HCT116 (cell line): ENCODE measurements around the gene PEX6. TPM values are rescaled to one million over a fixed set of nuclear protein-coding genes. Genes with fewer than 3 reads are reported as not detected.
"Not testable (repeated sequence)": the region's sequence is repeated elsewhere in the genome, so short reads cannot be mapped to it uniquely, and the experiment has no call there.

Experiments used
- ATAC-seq: fragments of 200-7000 bp; cut with Tn5 transposase; 2 replicates; pipeline ENCODE4 v1.9.1; 2020; ENCODE audit warnings: mild to moderate bottlenecking, moderate library complexity
- BruUV-seq: library from RNA; stranded (reverse); fragments of 400-500 nt; replicated peaks from 2 replicates; lab custom pipeline; 2021; lab: Mats Ljungman, UMichigan
- CTCF ChIA-PET: fragments of 300-600 bp; sonication (Branson Sonifier 250); formaldehyde crosslinking; loops from one replicate; lab custom pipeline; 2021; ENCODE audit warnings: antibody characterized with exemption; lab: Charles Lee
- POLR2A ChIA-PET: fragments of 300-600, 350-600 bp; sonication (Branson Sonifier 250); formaldehyde crosslinking; loops from one replicate; lab custom pipeline; 2021; ENCODE audit warnings: antibody characterized with exemption; lab: Charles Lee
- RAD21 ChIA-PET, 2 experiments: fragments of 300-600 bp; sonication (Branson Sonifier 250); formaldehyde crosslinking; loops; one replicate each; lab custom pipeline; 2023; ENCODE audit warnings: low total read pairs in 2 of 2; ENCODE audit not compliant: uncharacterized antibody in 2 of 2, unreplicated experiment in 2 of 2, low non-redundant PET in 1 of 2; lab: Charles Lee
- DNase-seq: peaks from one replicate; pipeline ENCODE4 v3.0.0-alpha.2; 2010; ENCODE audit warnings: low read depth, low spot score
- H2AFZ ChIP-seq: fragments of 200-600 bp; shearing (Covaris generic), sonication (generic); 2 replicates; pipeline ENCODE4 v1.6.1; 2017; ENCODE audit warnings: low read depth, mixed run types, mixed read lengths, antibody characterized with exemption, low read length; ENCODE audit not compliant: poor library complexity, severe bottlenecking
- H3K27ac ChIP-seq: 2 replicates; pipeline ENCODE4 v1.5.1; 2012; ENCODE audit warnings: low read depth, low read length
- H3K27me3 ChIP-seq: fragments of 200-600 bp; sonication (generic); 2 replicates; pipeline ENCODE4 v1.6.1; 2016; ENCODE audit warnings: mixed run types, low read length, mixed read lengths; ENCODE audit not compliant: insufficient read depth
- H3K36me3 ChIP-seq, 2 experiments: fragments of 200-500 bp in 1 of 2; fragments of 200-600 bp in 1 of 2; sonication (Bioruptor generic) in 1 of 2; sonication (generic) in 1 of 2; 2 replicates each; pipeline versions ENCODE4 v1.5.1 to v1.6.1; 2014 to 2016; ENCODE audit warnings: low read length in 2 of 2, inconsistent platforms in 1 of 2, mixed read lengths in 1 of 2, mixed run types in 1 of 2; ENCODE audit not compliant: insufficient read depth in 2 of 2, control insufficient read depth in 1 of 2
- H3K4me1 ChIP-seq, 2 experiments: fragments of 200-600 bp in 1 of 2; sonication (generic) in 1 of 2; 2 replicates each; pipeline versions ENCODE4 v1.5.1 to v1.6.1; 2012 to 2017; ENCODE audit warnings: low read length in 2 of 2, inconsistent platforms in 1 of 2, mild to moderate bottlenecking in 1 of 2, mixed read lengths in 1 of 2, mixed run types in 1 of 2, moderate library complexity in 1 of 2; ENCODE audit not compliant: insufficient read depth in 2 of 2, control insufficient read depth in 1 of 2
- H3K4me2 ChIP-seq: fragments of 200-600 bp; sonication (generic); 2 replicates; pipeline ENCODE4 v1.6.1; 2017; ENCODE audit warnings: mixed run types, low read length, mixed read lengths
- H3K4me3 ChIP-seq, 2 experiments: fragments of 200-600 bp in 1 of 2; sonication (generic) in 1 of 2; replicated peaks in 1 of 2; 2 replicates each; pipeline ENCODE4 v1.5.1; 2011 to 2016; ENCODE audit warnings: low read length in 2 of 2, control low read depth in 1 of 2, low read depth in 1 of 2, mild to moderate bottlenecking in 1 of 2, mixed read lengths in 1 of 2, mixed run types in 1 of 2
- H3K79me2 ChIP-seq: fragments of 200-600 bp; sonication (generic); 2 replicates; pipeline ENCODE4 v1.6.1; 2017; ENCODE audit warnings: mild to moderate bottlenecking, mixed run types, low read length, moderate library complexity, mixed read lengths; ENCODE audit not compliant: insufficient read depth
- H3K9ac ChIP-seq: fragments of 200-600 bp; sonication (generic); 2 replicates; pipeline ENCODE4 v1.6.1; 2016; ENCODE audit warnings: low read length, mixed read lengths
- H3K9me2 ChIP-seq: fragments of 200-600 bp; sonication (generic), shearing (Covaris generic); 2 replicates; pipeline ENCODE4 v1.6.1; 2017; ENCODE audit warnings: mixed run types, mild to moderate bottlenecking, moderate library complexity; ENCODE audit not compliant: insufficient read depth
- H3K9me3 ChIP-seq, 2 experiments: fragments of 200-500 bp in 1 of 2; fragments of 200-600 bp in 1 of 2; sonication (Bioruptor generic) in 1 of 2; sonication (generic) in 1 of 2; 2 replicates each; pipeline ENCODE4 v1.6.1; 2014 to 2017; ENCODE audit warnings: low read length in 2 of 2, mixed read lengths in 2 of 2, inconsistent platforms in 1 of 2, low read depth in 1 of 2, mild to moderate bottlenecking in 1 of 2, mixed run types in 1 of 2, moderate library complexity in 1 of 2; ENCODE audit not compliant: control insufficient read depth in 1 of 2, insufficient read depth in 1 of 2
- H4K20me1 ChIP-seq: fragments of 200-600 bp; sonication (generic), shearing (Covaris generic); 2 replicates; pipeline ENCODE4 v1.6.1; 2017; ENCODE audit warnings: mixed run types, mild to moderate bottlenecking, moderate library complexity; ENCODE audit not compliant: insufficient read depth
- CBX3 ChIP-seq: IDR thresholded peaks from 2 replicates; pipeline ENCODE4 v1.6.1; 2012; ENCODE audit warnings: low read depth
- CEBPB ChIP-seq: IDR thresholded peaks from 2 replicates; pipeline ENCODE4 v1.6.1; 2012; ENCODE audit warnings: low read depth
- EZH2 ChIP-seq: fragments of 200-600 bp; sonication (generic); IDR thresholded peaks from 2 replicates; pipeline ENCODE4 v1.6.1; 2017; ENCODE audit warnings: antibody characterized with exemption, mixed run types
- FOSL1 ChIP-seq: IDR thresholded peaks from 2 replicates; pipeline ENCODE4 v1.6.1; 2012; ENCODE audit warnings: low read depth
- POLR2AphosphoS5 ChIP-seq: IDR thresholded peaks from 2 replicates; pipeline ENCODE4 v1.6.1; 2011; ENCODE audit warnings: mild to moderate bottlenecking, low read depth, low read length, moderate library complexity
- RAD21 ChIP-seq: IDR thresholded peaks from 2 replicates; pipeline ENCODE4 v1.6.1; 2012; ENCODE audit warnings: low read depth, mild to moderate bottlenecking
- SIN3A ChIP-seq: IDR thresholded peaks from 2 replicates; pipeline ENCODE4 v1.6.1; 2012; ENCODE audit warnings: low read depth
- SP1 ChIP-seq: IDR thresholded peaks from 2 replicates; pipeline ENCODE4 v1.6.1; 2012; ENCODE audit warnings: low read depth
- SRF ChIP-seq: IDR thresholded peaks from 2 replicates; pipeline ENCODE4 v1.6.1; 2012; ENCODE audit warnings: low read depth
- TCF7L2 ChIP-seq: IDR thresholded peaks from 2 replicates; pipeline ENCODE4 v1.7.0; 2011; ENCODE audit warnings: borderline replicate concordance, inconsistent platforms; ENCODE audit not compliant: insufficient read depth, insufficient read length; ENCODE audit errors: extremely low read depth
- ZFX ChIP-seq: fragments of 450-650 bp; IDR thresholded peaks from 2 replicates; pipeline ENCODE4 v1.6.1; 2017
- intact Hi-C: fragments of 100-400 bp; cut with micrococcal nuclease; formaldehyde crosslinking; loops from 2 replicates; pipeline ENCODE4 v1.10.0; 2022
- total RNA-seq: library from RNA; stranded (reverse); gene quantifications from one replicate; pipeline ENCODE4 v1.2.1, GENCODE V29; 2021; ENCODE audit not compliant: unreplicated experiment
- TF ChIP-seq, protein P1 (sequence below): IDR thresholded peaks from 2 replicates; pipeline ENCODE4 v1.6.1; 2012; ENCODE audit warnings: low read depth

The PEX6 gene
- total RNA-seq, 1 experiment from 2014 or later: 21.4 TPM

DNA sequence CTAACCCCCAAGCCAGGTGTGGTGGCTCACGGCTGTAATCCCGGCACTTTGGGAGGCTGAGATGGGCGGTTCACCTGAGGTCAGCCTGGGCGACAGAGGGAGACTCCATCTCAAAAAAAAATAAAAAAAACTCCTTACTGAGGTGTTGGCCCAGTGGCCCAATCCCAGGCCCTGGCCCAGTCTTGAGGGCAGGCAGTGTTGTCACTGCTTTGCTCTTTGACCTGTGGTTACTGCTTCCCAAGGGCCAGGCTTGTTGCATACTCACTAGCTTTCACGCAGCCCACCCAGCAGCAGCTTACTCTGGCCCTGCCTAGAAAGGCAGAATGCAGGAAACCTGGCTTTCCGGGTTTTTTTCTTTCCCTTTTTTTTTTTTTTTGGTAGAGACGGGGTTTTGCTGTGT, 36.5 kb downstream of the PEX6 start (continued):
- TF ChIP-seq FOSL1 (no peak), ZFX (no peak), TCF7L2 (no peak), SP1 (no peak), POLR2AphosphoS5 (no peak)
- TF ChIP-seq, all 23 proteins: peak for 0

DNA sequence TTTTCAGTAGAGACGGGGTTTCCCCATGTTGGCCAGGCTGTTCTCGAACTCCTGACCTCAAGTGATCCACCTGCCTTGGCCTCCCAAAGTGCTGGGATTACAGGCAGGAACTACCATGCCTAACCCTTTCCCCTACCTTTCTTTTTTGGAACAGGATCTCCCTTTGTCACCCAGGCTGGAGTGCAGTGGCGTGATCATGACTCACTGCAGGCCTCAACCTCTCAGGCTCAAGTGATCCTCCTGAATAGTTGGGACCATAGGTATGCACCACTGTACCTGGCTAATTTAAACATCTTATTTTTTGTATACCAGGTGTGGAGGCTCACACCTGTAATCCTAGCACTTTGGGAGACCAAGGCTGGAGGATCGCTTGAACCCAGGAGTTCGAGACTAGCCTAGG, 37.6 kb downstream of the PEX6 start:
- H3K79me2 ChIP-seq, ATAC-seq, H3K36me3 ChIP-seq, H3K9me2 ChIP-seq, H2AFZ ChIP-seq, BruUV-seq, H4K20me1 ChIP-seq, H3K9me3 ChIP-seq, H3K27ac ChIP-seq, intact Hi-C loops, H3K9ac ChIP-seq, H3K4me3 ChIP-seq, H3K4me1 ChIP-seq, H3K27me3 ChIP-seq, H3K4me2 ChIP-seq, DNase-seq, CTCF ChIA-PET, RAD21 ChIA-PET: not testable (repeated sequence)
- POLR2A ChIA-PET: interaction anchor here (1.3 kb wide), 1 partner anchor 12 kb away, joined by 4 read pairs; the partner anchor contains the start of gene CNPY3

DNA sequence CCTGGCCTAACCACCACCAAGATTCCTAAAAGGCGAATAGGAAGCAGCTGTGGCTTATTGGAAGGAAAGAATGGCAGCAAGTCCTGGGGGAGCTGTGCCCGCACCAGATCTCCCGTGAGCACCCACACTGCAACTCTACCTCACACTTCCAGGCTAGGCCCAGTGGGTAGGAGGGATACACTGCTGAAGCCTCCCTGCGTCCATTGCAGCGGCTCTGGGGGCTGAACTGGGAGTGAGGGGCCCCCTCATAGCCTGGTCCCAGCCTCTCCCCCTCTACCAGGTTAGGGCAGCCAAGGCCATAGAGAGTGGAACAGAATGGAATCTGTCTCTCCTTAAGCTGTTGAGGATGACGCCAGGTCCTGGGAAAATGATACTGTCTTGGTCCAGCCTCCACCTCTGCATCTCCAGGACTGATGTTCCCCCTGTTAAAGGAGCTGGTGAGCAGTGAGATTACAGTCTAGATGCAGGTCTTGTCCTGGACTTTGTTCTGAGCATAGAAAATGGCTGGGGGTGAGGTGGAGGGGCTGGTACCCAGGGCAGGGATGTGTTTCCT, 38.4 kb downstream of the PEX6 start:
- no peak for ATAC-seq
- no peak overlapping the region for H3K4me3 ChIP-seq
- H3K36me3 ChIP-seq: peaks cover 10 to 11% of the 10 kb centered on the region in 2 experiments; a peak in 3 of 4 replicates
- intact Hi-C loops: no loop called here
- CTCF ChIA-PET: no interaction called here
- BruUV-seq: no TSS peak
- no peak overlapping the region for H3K9ac ChIP-seq
- TF ChIP-seq SIN3A (no peak), CEBPB (no peak), RAD21 (no peak), CBX3 (no peak), SRF (no peak), POLR2AphosphoS5 (peak; percentile 11; the same call in 1 of the 2 replicates), EZH2 (no peak)
- TF ChIP-seq, protein P1, sequence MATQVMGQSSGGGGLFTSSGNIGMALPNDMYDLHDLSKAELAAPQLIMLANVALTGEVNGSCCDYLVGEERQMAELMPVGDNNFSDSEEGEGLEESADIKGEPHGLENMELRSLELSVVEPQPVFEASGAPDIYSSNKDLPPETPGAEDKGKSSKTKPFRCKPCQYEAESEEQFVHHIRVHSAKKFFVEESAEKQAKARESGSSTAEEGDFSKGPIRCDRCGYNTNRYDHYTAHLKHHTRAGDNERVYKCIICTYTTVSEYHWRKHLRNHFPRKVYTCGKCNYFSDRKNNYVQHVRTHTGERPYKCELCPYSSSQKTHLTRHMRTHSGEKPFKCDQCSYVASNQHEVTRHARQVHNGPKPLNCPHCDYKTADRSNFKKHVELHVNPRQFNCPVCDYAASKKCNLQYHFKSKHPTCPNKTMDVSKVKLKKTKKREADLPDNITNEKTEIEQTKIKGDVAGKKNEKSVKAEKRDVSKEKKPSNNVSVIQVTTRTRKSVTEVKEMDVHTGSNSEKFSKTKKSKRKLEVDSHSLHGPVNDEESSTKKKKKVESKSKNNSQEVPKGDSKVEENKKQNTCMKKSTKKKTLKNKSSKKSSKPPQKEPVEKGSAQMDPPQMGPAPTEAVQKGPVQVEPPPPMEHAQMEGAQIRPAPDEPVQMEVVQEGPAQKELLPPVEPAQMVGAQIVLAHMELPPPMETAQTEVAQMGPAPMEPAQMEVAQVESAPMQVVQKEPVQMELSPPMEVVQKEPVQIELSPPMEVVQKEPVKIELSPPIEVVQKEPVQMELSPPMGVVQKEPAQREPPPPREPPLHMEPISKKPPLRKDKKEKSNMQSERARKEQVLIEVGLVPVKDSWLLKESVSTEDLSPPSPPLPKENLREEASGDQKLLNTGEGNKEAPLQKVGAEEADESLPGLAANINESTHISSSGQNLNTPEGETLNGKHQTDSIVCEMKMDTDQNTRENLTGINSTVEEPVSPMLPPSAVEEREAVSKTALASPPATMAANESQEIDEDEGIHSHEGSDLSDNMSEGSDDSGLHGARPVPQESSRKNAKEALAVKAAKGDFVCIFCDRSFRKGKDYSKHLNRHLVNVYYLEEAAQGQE: no peak
- RAD21 ChIA-PET: interaction anchor here in 1 of 2 experiments (0.7 kb wide), 1 partner anchor 39 kb away, joined by 4 read pairs; no protein-coding TSS in a partner anchor
- H4K20me1 ChIP-seq: no peaks in the 10 kb centered on the region
- H3K9me3 ChIP-seq: no peaks in the 10 kb centered on the region
- H3K4me2 ChIP-seq: no peak overlapping the region
- H3K4me1 ChIP-seq: no peaks in the 10 kb centered on the region
- no peak for DNase-seq
- no peaks in the 10 kb centered on the region for H3K27me3 ChIP-seq
- POLR2A ChIA-PET: interaction anchor here (1.3 kb wide), 1 partner anchor 11 kb away, joined by 4 read pairs; the partner anchor contains the start of gene CNPY3
- no peaks in the 10 kb centered on the region for H3K9me2 ChIP-seq
- H3K79me2 ChIP-seq: no peaks in the 10 kb centered on the region
- H2AFZ ChIP-seq: no peak overlapping the region
- H3K27ac ChIP-seq: no peak overlapping the region
